ENCODE data around the gene CARD6.
"Not testable (repeated sequence)": the region's sequence is repeated elsewhere in the genome, so short reads cannot be mapped to it uniquely, and the experiment has no call there.

CARD6 gene

GRCh38 chr5:40841068-40841805, at the start of gene CARD6:
Gene CARD6, plus strand, starts transcription at chr5:40841367. Its CDS starts 16 bp downstream, at chr5:40841383.
- H3K4me1 ChIP-seq (ENCODE audit: control insufficient read depth in 1 of 2, insufficient read depth in 1 of 2, low read depth in 1 of 2, low read length in 1 of 2), result peaks cover 75 to 83% of the 10 kb centered on the region in 2 experiments
- no peaks in the 10 kb centered on the region for H3K27me3 ChIP-seq
- H3K27ac ChIP-seq, result peak within 1 kb of the TSS; percentile 76
- no peak for TF ChIP-seq CTCF (IDR thresholded peaks at IDR 0.05)
- peaks cover 10% of the 10 kb centered on the region for H3K36me3 ChIP-seq
- H3K9me3 ChIP-seq, result no peaks in the 10 kb centered on the region
- peak within 1 kb of the TSS; percentile 63 for H3K4me3 ChIP-seq (ENCODE audit: low read depth in 1 of 2, low read length in 1 of 2)

GRCh38 chr5:40791715-40792139, 49.4 kb upstream of the CARD6 start:
- Histone ChIP-seq H3K9me3 (no peaks in the 10 kb centered on the region), H3K4me3 (ENCODE audit: low read depth in 1 of 2, low read length in 1 of 2) (no peak overlapping the region), H3K36me3 (no peaks in the 10 kb centered on the region), H3K27me3 (no peaks in the 10 kb centered on the region), H3K27ac (peak overlapping the region; percentile 68), H3K4me1 (ENCODE audit: control insufficient read depth in 1 of 2, insufficient read depth in 1 of 2, low read depth in 1 of 2, low read length in 1 of 2) (peaks cover 66 to 76% of the 10 kb centered on the region in 2 experiments)
- TF ChIP-seq CTCF (IDR thresholded peaks at IDR 0.05), result no peak

- H3K36me3 ChIP-seq; H3K9me3 ChIP-seq; H3K27me3 ChIP-seq; H3K4me3 ChIP-seq (ENCODE audit: low read depth in 1 of 2, low read length in 1 of 2): not testable (repeated sequence)
- H3K27ac ChIP-seq, result peak overlapping the region; percentile 68
- peaks cover 73 to 80% of the 10 kb centered on the region in 2 experiments for H3K4me1 ChIP-seq (ENCODE audit: control insufficient read depth in 1 of 2, insufficient read depth in 1 of 2, low read depth in 1 of 2, low read length in 1 of 2)
Observed at GRCh38 chr5:40792691-40793090, 48.5 kb upstream of the CARD6 start.

GRCh38 chr5:40794340-40794739, 46.8 kb upstream of the CARD6 start:
- not testable (repeated sequence) for H3K9me3 ChIP-seq; H3K4me3 ChIP-seq (ENCODE audit: low read depth in 1 of 2, low read length in 1 of 2); H3K27me3 ChIP-seq; H3K36me3 ChIP-seq
- Histone ChIP-seq H3K4me1 (ENCODE audit: control insufficient read depth in 1 of 2, insufficient read depth in 1 of 2, low read depth in 1 of 2, low read length in 1 of 2) (peaks cover 65 to 68% of the 10 kb centered on the region in 2 experiments), H3K27ac (peak overlapping the region; percentile 91)

- not testable (repeated sequence) for H3K4me3 ChIP-seq (ENCODE audit: low read depth in 1 of 2, low read length in 1 of 2); H3K27me3 ChIP-seq; H3K9me3 ChIP-seq; H3K36me3 ChIP-seq
- peak overlapping the region; percentile 91 for H3K27ac ChIP-seq
- H3K4me1 ChIP-seq (ENCODE audit: control insufficient read depth in 1 of 2, insufficient read depth in 1 of 2, low read depth in 1 of 2, low read length in 1 of 2), result peaks cover 59 to 62% of the 10 kb centered on the region in 2 experiments
Observed at GRCh38 chr5:40794877-40795276, 46.3 kb upstream of the CARD6 start.

- peaks cover 43 to 49% of the 10 kb centered on the region in 2 experiments for H3K4me1 ChIP-seq (ENCODE audit: control insufficient read depth in 1 of 2, insufficient read depth in 1 of 2, low read depth in 1 of 2, low read length in 1 of 2)
- no peaks in the 10 kb centered on the region for H3K27me3 ChIP-seq
- H3K27ac ChIP-seq, result peak overlapping the region; percentile 91
- no peaks in the 10 kb centered on the region for H3K9me3 ChIP-seq
- no peaks in the 10 kb centered on the region for H3K36me3 ChIP-seq
- H3K4me3 ChIP-seq (ENCODE audit: low read depth in 1 of 2, low read length in 1 of 2), result peak overlapping the region; percentile 84 to 96
- TF ChIP-seq CTCF (IDR thresholded peaks at IDR 0.05), result no peak
Observed at GRCh38 chr5:40796487-40796889, 44.7 kb upstream of the CARD6 start.

GRCh38 chr5:40797273-40798011, 43.7 kb upstream of the CARD6 start:
- no peaks in the 10 kb centered on the region for H3K27me3 ChIP-seq
- peak overlapping the region; percentile 91 for H3K27ac ChIP-seq
- peak overlapping the region; percentile 84 to 96 for H3K4me3 ChIP-seq (ENCODE audit: low read depth in 1 of 2, low read length in 1 of 2)
- no peaks in the 10 kb centered on the region for H3K9me3 ChIP-seq
- H3K36me3 ChIP-seq, result no peaks in the 10 kb centered on the region
- no peak for TF ChIP-seq CTCF (IDR thresholded peaks at IDR 0.05)
- H3K4me1 ChIP-seq (ENCODE audit: control insufficient read depth in 1 of 2, insufficient read depth in 1 of 2, low read depth in 1 of 2, low read length in 1 of 2), result peaks cover 34 to 39% of the 10 kb centered on the region in 2 experiments

Data from neutrophil (primary cell).